RWPE2 (cell line): ENCODE data around the gene ZC3H6.
"Not testable (repeated sequence)": the region's sequence is repeated elsewhere in the genome, so short reads cannot be mapped to it uniquely, and the experiment has no call there.

Source experiments
- ATAC-seq: fragments of 200-7000 bp; cut with Tn5 transposase; 3 replicates; pipeline ENCODE4 v1.9.1; 2021; ENCODE audit warnings: low read depth
- DNase-seq: peaks from one replicate; pipeline ENCODE4 v3.0.0-alpha.2; 2020; ENCODE audit warnings: low spot score
- H3K27ac ChIP-seq: fragments of 450-650 bp; 2 replicates; pipeline ENCODE4 v1.5.1; 2017; ENCODE audit warnings: mild to moderate bottlenecking; ENCODE audit not compliant: poor library complexity, severe bottlenecking
- H3K27me3 ChIP-seq: fragments of 250-450 bp; sonication (Bioruptor Pico); 2 replicates; pipeline ENCODE4 v1.5.1; 2021; ENCODE audit warnings: mild to moderate bottlenecking, moderate library complexity; ENCODE audit not compliant: insufficient read depth, poor library complexity, severe bottlenecking
- H3K36me3 ChIP-seq: fragments of 250-450 bp; sonication (Bioruptor Pico); 2 replicates; pipeline ENCODE4 v1.5.1; 2020; ENCODE audit warnings: low read depth, mild to moderate bottlenecking, moderate library complexity
- H3K4me1 ChIP-seq: fragments of 250-450 bp; sonication (Bioruptor Pico); 2 replicates; pipeline ENCODE4 v1.5.1; 2021; ENCODE audit warnings: mild to moderate bottlenecking, moderate library complexity; ENCODE audit not compliant: insufficient read depth, poor library complexity, severe bottlenecking
- H3K4me3 ChIP-seq: fragments of 250-450 bp; sonication (Bioruptor Pico); 2 replicates; pipeline ENCODE4 v1.5.1; 2021; ENCODE audit warnings: mild to moderate bottlenecking, moderate library complexity; ENCODE audit not compliant: severe bottlenecking
- H3K9me3 ChIP-seq: fragments of 250-450 bp; sonication (Bioruptor Pico); 2 replicates; pipeline ENCODE4 v1.5.1; 2021; ENCODE audit warnings: mild to moderate bottlenecking, moderate library complexity; ENCODE audit not compliant: severe bottlenecking
- TF ChIP-seq, protein P1 (sequence below): fragments of 450-650 bp; IDR thresholded peaks from one replicate; pipeline ENCODE4 v1.5.1; 2017; ENCODE audit warnings: mild to moderate bottlenecking, moderate library complexity; ENCODE audit not compliant: poor library complexity, severe bottlenecking

Gene ZC3H6

GRCh38 chr2:112276954-112277353, 1.6 kb downstream of the ZC3H6 start:
- no peak overlapping the region for H3K27ac ChIP-seq
- H3K9me3 ChIP-seq = no peaks in the 10 kb centered on the region
- peak overlapping the region; percentile 93 for H3K4me3 ChIP-seq
- DNase-seq (no peak), ATAC-seq (no peak)
- TF ChIP-seq, protein P1, sequence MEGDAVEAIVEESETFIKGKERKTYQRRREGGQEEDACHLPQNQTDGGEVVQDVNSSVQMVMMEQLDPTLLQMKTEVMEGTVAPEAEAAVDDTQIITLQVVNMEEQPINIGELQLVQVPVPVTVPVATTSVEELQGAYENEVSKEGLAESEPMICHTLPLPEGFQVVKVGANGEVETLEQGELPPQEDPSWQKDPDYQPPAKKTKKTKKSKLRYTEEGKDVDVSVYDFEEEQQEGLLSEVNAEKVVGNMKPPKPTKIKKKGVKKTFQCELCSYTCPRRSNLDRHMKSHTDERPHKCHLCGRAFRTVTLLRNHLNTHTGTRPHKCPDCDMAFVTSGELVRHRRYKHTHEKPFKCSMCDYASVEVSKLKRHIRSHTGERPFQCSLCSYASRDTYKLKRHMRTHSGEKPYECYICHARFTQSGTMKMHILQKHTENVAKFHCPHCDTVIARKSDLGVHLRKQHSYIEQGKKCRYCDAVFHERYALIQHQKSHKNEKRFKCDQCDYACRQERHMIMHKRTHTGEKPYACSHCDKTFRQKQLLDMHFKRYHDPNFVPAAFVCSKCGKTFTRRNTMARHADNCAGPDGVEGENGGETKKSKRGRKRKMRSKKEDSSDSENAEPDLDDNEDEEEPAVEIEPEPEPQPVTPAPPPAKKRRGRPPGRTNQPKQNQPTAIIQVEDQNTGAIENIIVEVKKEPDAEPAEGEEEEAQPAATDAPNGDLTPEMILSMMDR = no peak
- no peaks in the 10 kb centered on the region for H3K4me1 ChIP-seq
- H3K27me3 ChIP-seq = no peaks in the 10 kb centered on the region
- H3K36me3 ChIP-seq = no peaks in the 10 kb centered on the region

GRCh38 chr2:112277596-112278220, 2.3 kb downstream of the ZC3H6 start:
- DNase-seq = no peak
- H3K4me3 ChIP-seq = no peak overlapping the region
- H3K36me3 ChIP-seq = no peaks in the 10 kb centered on the region
- no peak for ATAC-seq
- TF ChIP-seq, protein P1 = no peak
- H3K27me3 ChIP-seq = no peaks in the 10 kb centered on the region
- H3K9me3 ChIP-seq = no peaks in the 10 kb centered on the region
- no peaks in the 10 kb centered on the region for H3K4me1 ChIP-seq
- H3K27ac ChIP-seq = no peak overlapping the region

GRCh38 chr2:112282066-112282465, 6.7 kb downstream of the ZC3H6 start:
- not testable (repeated sequence) for H3K4me1 ChIP-seq, DNase-seq, H3K27ac ChIP-seq, H3K36me3 ChIP-seq, H3K4me3 ChIP-seq, H3K9me3 ChIP-seq, H3K27me3 ChIP-seq, ATAC-seq

GRCh38 chr2:112283535-112283934, 8.1 kb downstream of the ZC3H6 start:
- H3K4me1 ChIP-seq, H3K9me3 ChIP-seq, H3K4me3 ChIP-seq, H3K27ac ChIP-seq, H3K36me3 ChIP-seq, DNase-seq, H3K27me3 ChIP-seq, ATAC-seq: not testable (repeated sequence)

DNA sequence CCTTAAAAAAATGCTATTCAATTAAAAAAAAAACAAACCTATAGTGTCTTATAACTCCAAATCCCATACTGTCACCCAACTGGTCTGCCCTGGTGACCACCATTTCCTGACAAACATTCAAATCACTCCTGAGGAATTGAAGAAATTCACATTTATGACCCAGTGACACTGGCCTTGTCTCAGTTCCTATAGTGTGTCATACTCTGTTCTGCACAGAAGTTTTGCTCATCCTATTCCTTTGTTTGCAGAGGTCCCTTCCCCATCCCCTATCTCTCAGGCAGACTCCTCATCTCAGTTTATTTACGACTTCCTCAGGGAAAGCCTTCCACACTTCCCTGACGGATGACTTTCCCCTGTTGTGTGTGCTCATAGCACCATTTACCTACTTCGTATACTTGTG, 14.7 kb downstream of the ZC3H6 start:
- no peak overlapping the region for H3K4me3 ChIP-seq
- no peaks in the 10 kb centered on the region for H3K27me3 ChIP-seq
- no peaks in the 10 kb centered on the region for H3K36me3 ChIP-seq
- no peak for DNase-seq
- no peak for ATAC-seq
- H3K4me1 ChIP-seq = no peaks in the 10 kb centered on the region
- TF ChIP-seq, protein P1 = no peak
- H3K27ac ChIP-seq = no peak overlapping the region
- H3K9me3 ChIP-seq = no peaks in the 10 kb centered on the region

GRCh38 chr2:112290648-112291047, 15.3 kb downstream of the ZC3H6 start:
- no peak for ATAC-seq
- Histone ChIP-seq H3K27me3 (no peaks in the 10 kb centered on the region), H3K4me3 (no peak overlapping the region), H3K9me3 (no peaks in the 10 kb centered on the region), H3K27ac (no peak overlapping the region), H3K36me3 (no peaks in the 10 kb centered on the region), H3K4me1 (no peaks in the 10 kb centered on the region)
- TF ChIP-seq, protein P1 = no peak
- DNase-seq = no peak
